IPS-18a (cell line): ENCODE measurements around the gene ATP10A.
"Not testable (repeated sequence)": the region's sequence is repeated elsewhere in the genome, so short reads cannot be mapped to it uniquely, and the experiment has no call there.

ENCODE experiments used
- H3K27ac ChIP-seq: one replicate; pipeline ENCODE4 v1.5.1; 2013; ENCODE audit warnings: low read length
- H3K27me3 ChIP-seq: one replicate; pipeline ENCODE4 v1.6.1; 2013; ENCODE audit warnings: mild to moderate bottlenecking, low read length; ENCODE audit not compliant: control insufficient read depth, insufficient read depth
- H3K36me3 ChIP-seq: one replicate; pipeline ENCODE4 v1.6.1; 2013; ENCODE audit warnings: low read depth, low read length; ENCODE audit not compliant: control insufficient read depth
- H3K4me1 ChIP-seq: one replicate; pipeline ENCODE4 v1.6.1; 2013; ENCODE audit warnings: low read depth, low read length; ENCODE audit not compliant: control insufficient read depth
- H3K4me3 ChIP-seq: one replicate; pipeline ENCODE4 v1.5.1; 2013; ENCODE audit warnings: low read length
- H3K9ac ChIP-seq: one replicate; pipeline ENCODE4 v1.6.1; 2013; ENCODE audit warnings: mild to moderate bottlenecking, low read length, moderate library complexity
- H3K9me3 ChIP-seq: one replicate; pipeline ENCODE4 v1.6.1; 2013; ENCODE audit warnings: low read depth, low read length; ENCODE audit not compliant: control insufficient read depth

Gene ATP10A

DNA sequence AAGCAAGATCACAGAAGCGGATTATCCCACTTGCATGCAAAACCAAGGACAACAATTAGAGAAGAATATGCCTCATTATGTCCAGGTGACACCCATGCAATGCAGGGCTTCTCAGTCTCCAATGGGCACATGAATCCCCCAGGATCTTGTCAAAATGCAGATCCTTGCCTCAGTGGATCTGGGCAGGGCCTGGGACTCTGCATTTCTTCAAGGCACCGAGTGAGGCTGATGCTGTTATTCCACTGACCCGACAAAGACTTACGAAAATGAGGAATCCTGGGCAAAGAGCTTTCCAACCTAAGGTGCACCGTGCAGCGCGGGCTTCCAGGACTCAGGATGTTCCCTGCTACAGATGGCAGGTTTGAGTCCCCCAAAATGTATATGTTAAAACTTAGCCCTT lies 99.2 kb downstream of the ATP10A start:
- Histone ChIP-seq H3K36me3 (no peaks in the 10 kb centered on the region), H3K27me3 (no peaks in the 10 kb centered on the region), H3K4me1 (no peaks in the 10 kb centered on the region), H3K27ac (no peak overlapping the region), H3K9me3 (no peaks in the 10 kb centered on the region), H3K9ac (no peak overlapping the region), H3K4me3 (no peak overlapping the region)

DNA sequence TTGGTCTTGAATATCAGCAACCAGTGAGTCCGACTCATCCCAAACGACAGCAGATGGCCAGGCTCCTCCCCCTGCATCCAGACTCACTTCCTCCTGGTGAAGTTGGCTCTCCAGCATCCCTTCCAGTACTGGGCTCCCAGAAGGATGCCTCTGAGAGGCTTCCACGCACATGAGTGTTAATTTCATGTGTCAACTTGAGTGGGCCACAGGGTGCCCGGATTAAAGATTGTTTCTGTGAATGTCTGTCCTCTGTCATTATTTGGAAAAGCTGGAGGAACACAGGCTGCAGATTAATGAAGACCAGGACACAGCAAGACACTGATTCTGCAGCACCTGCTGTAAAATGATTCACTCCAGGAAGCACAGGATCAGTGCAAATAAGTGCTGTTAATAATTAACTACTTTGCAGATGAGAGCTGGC lies 99.8 kb downstream of the ATP10A start:
- Histone ChIP-seq H3K36me3 (no peaks in the 10 kb centered on the region), H3K27ac (no peak overlapping the region), H3K4me3 (no peak overlapping the region), H3K9me3 (no peaks in the 10 kb centered on the region), H3K27me3 (no peaks in the 10 kb centered on the region), H3K9ac (no peak overlapping the region), H3K4me1 (no peaks in the 10 kb centered on the region)

DNA sequence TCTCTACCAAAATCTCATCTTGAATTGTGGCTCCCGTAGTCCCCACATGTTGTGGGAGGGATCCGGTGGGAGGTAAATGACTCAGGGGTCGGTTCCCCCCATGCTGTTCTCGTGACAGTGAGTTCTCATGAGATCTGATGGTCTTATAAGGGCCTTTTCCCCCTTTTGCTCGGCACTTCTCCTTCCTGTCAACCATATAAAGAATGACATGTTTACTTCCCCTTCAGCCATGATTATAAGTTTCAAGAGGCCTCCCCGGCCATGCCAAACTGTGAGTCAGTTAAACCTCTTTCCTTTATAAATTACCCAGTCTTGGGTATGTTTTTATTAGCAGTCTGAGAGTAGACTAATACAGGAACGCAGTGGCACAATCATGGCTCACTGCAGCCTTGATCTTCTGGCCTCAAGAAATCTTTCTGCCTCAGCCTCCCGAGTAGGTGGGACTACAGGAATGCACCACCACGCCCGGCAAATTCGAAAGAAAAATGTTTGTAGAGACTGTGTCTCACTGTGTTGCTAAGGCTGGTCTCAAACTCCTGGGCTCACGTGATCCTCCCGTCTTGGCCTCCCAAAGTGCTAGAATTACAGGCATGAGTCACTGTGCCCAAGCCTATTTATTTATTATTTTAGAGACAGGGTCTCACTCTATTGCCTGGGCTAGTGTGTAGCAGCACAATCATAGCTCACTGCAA lies 101.0 kb downstream of the ATP10A start:
- Histone ChIP-seq H3K27ac (no peak overlapping the region), H3K9me3 (no peaks in the 10 kb centered on the region), H3K4me3 (no peak overlapping the region), H3K9ac (no peak overlapping the region), H3K4me1 (no peaks in the 10 kb centered on the region), H3K36me3 (no peaks in the 10 kb centered on the region), H3K27me3 (no peaks in the 10 kb centered on the region)

DNA sequence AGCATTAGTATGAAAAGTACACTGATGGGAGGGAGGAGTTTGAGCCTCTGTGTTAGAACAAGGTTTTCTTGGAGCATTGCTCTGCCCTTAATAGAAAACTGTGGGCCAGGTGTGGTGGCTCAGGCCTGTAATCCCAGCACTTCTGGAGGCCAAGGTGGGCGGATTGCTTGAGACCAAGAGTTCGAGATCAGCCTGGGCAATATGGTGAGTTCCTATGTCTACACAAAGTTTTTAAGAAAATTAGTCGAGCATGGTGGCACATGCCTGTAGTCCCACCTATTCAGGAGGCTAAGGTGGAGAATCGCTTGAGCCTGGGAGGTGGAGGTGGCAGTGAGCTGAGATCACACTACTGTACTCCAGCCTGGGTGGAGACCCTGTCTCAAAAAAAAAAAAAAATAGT lies 103.7 kb downstream of the ATP10A start:
- H3K9ac ChIP-seq = no peak overlapping the region
- no peaks in the 10 kb centered on the region for H3K9me3 ChIP-seq
- H3K27me3 ChIP-seq = no peaks in the 10 kb centered on the region
- H3K4me3 ChIP-seq = no peak overlapping the region
- H3K36me3 ChIP-seq = no peaks in the 10 kb centered on the region
- H3K4me1 ChIP-seq = no peaks in the 10 kb centered on the region
- no peak overlapping the region for H3K27ac ChIP-seq

DNA sequence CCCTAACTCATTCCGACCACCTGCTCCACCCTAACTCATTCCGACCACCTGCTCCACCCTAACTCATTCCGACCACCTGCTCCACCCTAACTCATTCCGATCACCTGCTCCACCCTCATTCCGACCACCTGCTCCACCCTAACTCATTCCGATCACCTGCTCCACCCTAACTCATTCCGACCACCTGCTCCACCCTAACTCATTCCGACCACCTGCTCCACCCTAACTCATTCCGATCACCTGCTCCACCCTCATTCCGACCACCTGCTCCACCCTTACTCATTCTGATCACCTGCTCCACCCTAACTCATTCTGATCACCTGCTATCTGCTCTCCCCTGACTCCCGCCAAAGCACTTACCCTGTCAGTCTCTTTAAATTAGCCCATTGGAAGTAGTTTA lies 104.5 kb downstream of the ATP10A start:
- not testable (repeated sequence) for H3K9ac ChIP-seq, H3K4me3 ChIP-seq, H3K36me3 ChIP-seq, H3K27ac ChIP-seq, H3K27me3 ChIP-seq, H3K4me1 ChIP-seq, H3K9me3 ChIP-seq

DNA sequence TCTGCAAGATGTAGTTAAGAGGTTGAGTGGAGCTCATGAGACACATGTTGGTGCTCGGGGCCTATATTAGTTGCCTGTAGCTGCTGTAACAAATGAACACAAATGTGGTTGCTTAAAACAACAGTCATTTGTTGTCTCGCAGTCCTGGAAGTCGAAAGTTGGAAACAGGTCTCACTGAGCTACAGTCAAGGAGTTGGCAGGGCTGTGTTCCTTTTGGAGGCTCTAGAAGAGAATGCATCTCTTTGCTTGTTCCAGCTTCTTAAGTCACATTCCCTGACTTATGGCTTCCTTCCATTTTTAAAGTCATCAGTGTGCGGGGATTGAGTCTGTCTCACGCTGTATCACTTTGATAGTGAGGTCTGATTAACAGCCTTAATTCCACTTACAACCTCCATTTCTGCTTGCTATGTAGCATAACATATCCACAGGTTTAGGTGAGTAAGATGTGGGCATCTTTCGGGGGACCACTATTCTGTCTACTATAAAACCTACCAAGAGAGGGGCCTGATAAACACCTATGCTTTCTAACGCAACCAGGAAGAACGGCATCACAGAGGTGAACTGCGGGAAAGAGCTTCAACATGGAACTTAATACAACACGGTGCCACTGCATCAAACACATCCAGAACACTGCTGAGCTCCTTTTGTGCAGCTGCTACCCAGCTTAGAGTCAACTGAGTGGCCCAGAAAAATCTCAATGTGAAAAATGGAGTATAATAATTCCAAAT lies 119.4 kb downstream of the ATP10A start:
- Histone ChIP-seq H3K9ac (no peak overlapping the region), H3K9me3 (no peaks in the 10 kb centered on the region), H3K27me3 (no peaks in the 10 kb centered on the region), H3K4me1 (no peaks in the 10 kb centered on the region), H3K27ac (no peak overlapping the region), H3K4me3 (no peak overlapping the region), H3K36me3 (no peaks in the 10 kb centered on the region)

DNA sequence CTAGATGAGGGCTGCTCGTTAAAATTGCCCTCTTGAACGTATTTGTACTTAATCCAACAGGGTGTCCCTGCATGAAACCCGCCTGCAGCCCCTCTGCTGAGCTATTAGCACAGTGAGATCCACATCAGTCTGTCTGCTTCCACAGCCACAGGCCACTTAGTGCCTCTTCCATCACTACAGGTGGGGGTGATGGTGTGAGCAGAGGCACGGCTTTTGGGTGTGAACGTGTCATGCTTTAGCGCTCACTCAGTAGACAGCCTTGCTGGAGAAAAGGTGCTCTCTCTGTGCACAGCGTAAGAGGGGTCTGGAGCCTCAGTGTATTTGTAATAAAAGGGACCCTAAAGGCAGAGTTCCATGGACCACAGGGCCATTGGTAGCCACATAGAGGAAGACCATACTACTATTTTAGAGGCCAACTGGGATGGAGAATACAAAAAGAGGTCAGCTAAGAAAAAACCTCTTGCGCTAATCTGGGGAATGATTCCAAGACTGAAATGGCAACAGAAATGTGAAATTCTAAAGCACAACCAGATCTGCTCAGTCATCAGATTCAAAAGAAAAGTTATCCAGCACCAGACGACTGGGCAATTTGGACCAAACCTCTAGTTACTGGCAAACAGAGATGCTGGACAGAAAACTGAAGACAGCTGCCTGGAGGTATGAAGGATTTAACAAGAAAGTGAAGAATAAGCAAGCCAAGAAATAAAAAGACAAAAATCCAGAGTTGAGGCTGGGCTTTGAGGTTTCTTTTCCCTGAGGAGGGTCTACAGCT lies 120.2 kb downstream of the ATP10A start:
- H3K9ac ChIP-seq = no peak overlapping the region
- H3K27me3 ChIP-seq = no peaks in the 10 kb centered on the region
- no peaks in the 10 kb centered on the region for H3K4me1 ChIP-seq
- H3K27ac ChIP-seq = no peak overlapping the region
- H3K36me3 ChIP-seq = no peaks in the 10 kb centered on the region
- H3K4me3 ChIP-seq = no peak overlapping the region
- no peaks in the 10 kb centered on the region for H3K9me3 ChIP-seq

DNA sequence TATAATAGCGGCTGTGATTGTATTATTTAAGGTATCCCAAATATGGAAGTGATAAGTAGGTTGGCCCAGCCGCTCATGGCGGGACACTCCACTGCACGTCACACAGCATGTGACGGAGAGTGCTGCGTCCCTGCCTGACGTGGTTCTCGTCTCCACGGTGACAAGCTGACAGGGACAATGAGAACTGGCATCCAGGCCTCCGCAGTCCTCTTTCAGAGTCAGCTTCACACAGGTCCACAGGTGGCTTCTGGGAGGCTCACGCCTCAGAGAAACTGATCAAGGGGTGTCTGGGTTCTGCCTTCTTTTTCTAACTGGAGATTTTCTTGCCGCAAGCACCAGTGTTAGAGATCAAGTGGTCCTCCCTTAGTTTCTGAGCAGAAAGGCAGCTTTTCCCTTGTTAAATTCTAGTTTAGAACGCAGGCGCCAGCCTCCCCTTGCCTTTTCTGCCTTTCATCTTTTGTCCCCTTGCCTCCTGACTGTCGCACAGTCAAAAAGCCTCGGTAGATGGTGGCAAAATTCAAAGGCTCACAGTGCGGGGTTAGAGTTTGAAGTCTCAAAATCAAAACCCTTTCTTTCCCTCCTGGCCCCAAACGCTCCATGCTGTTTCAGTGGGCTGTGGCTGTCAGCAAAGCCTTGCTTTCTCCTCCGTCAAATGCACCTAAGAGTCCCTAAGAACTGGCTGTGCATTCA lies 120.9 kb downstream of the ATP10A start:
- no peaks in the 10 kb centered on the region for H3K27me3 ChIP-seq
- H3K9me3 ChIP-seq = no peaks in the 10 kb centered on the region
- no peak overlapping the region for H3K4me3 ChIP-seq
- H3K36me3 ChIP-seq = no peaks in the 10 kb centered on the region
- H3K9ac ChIP-seq = no peak overlapping the region
- H3K27ac ChIP-seq = no peak overlapping the region
- no peaks in the 10 kb centered on the region for H3K4me1 ChIP-seq

DNA sequence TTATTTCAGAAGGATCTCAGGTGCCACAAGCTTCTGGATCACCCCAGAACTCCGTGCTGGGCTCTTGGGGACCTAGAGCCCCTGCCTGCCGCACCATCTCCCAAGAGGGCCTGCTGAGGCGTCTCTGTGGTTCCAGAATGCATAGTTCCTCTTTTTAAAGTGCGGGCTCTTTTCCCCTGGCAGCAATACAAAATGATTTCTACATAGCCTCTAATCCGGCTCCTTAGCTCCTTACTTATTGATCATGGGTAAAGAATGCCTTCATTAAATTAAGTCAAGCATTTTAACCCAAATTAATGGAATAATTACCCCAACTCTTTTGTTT lies 121.9 kb downstream of the ATP10A start:
- H3K36me3 ChIP-seq = no peaks in the 10 kb centered on the region
- H3K4me1 ChIP-seq = no peaks in the 10 kb centered on the region
- H3K4me3 ChIP-seq = no peak overlapping the region
- H3K9ac ChIP-seq = no peak overlapping the region
- no peak overlapping the region for H3K27ac ChIP-seq
- no peaks in the 10 kb centered on the region for H3K9me3 ChIP-seq
- no peaks in the 10 kb centered on the region for H3K27me3 ChIP-seq

DNA sequence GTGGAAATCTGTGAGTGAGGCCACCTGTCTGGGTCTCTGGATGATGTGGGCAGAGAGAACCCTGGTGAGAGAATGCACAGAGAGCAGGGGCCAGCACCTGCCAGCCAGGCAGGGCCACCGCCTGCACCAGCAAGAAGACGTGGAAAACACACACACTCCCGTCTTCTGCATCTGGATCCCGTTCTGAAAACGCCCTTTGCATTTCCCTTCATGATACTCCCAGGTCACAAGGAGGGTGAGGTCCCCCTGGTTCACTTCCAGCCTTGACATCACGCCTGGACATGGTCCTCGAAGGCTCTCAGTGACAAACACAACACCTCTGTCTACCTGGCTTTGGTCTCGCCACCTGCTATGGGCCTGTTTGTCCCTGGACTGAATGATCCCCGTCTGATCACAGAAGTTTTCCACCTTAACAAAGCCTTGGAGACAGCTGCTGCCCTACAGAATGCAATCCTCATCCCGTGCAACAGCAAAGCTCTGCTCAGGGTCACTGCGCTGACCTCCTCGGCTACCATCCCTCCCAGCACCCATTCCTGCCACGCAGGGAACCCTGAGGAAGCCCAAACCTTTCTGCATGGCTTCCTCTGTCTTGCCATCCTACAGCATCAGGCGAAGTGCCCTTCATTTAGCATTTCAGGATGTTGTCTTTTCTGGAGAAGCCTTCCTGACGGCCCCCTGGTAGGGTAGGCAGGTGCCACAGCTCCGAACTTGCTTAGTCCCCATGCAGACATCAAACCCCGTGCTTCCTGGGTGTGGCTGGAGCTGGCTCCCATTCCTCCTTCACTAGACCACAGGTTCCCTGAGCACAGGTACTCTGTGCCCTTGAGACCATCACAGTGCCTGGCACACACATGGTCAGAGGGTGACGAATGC lies 122.5 kb downstream of the ATP10A start:
- no peaks in the 10 kb centered on the region for H3K9me3 ChIP-seq
- H3K4me1 ChIP-seq = no peaks in the 10 kb centered on the region
- no peak overlapping the region for H3K27ac ChIP-seq
- no peak overlapping the region for H3K4me3 ChIP-seq
- H3K27me3 ChIP-seq = no peaks in the 10 kb centered on the region
- no peak overlapping the region for H3K9ac ChIP-seq
- H3K36me3 ChIP-seq = no peaks in the 10 kb centered on the region

DNA sequence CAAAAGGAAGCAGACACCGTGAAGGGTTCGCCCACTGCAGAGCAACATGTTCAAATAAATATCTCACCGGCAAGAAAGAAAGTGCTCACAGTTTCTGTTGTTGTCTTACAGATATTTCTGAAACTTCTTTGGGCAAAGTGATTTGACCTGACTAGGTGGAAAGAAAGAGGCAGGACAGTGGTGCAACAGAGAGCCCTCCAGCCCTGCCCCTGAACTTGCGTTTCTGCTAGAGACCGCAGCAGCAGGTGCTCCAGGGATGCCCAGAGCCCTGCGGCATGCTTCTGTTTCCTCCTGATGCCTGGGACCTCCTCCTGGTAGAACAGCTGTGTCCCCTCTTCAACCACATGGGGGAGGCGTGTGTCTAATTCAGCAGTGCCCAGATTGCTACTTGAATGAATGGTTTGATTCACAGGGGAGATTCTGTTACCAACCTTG lies 123.4 kb downstream of the ATP10A start:
- Histone ChIP-seq H3K27me3 (no peaks in the 10 kb centered on the region), H3K4me1 (no peaks in the 10 kb centered on the region), H3K36me3 (no peaks in the 10 kb centered on the region), H3K4me3 (no peak overlapping the region), H3K9ac (no peak overlapping the region), H3K9me3 (no peaks in the 10 kb centered on the region), H3K27ac (no peak overlapping the region)
